ENCODE results near the gene SYT9. TPM values are rescaled to one million over a fixed set of nuclear protein-coding genes. Genes with fewer than 3 reads are reported as not detected.

SYT9 gene
- total and polyA plus RNA-seq, 2 of the 4 experiments (the other 2 are of a cell fraction): not detected

- Histone ChIP-seq H3K4me2 (ENCODE audit: low read depth, low read length) (no peak overlapping the region), H2BK5ac (ENCODE audit: low read depth, low read length, poor library complexity, severe bottlenecking) (no peak overlapping the region), H3K36me3 (ENCODE audit: control insufficient read depth, insufficient read depth, low read length) (no peaks in the 10 kb centered on the region), H3K56ac (ENCODE audit: extremely low read depth, insufficient read depth, low read length) (no peak overlapping the region), H4K8ac (ENCODE audit: low read depth in 2 of 2, low read length in 2 of 2) (no peak overlapping the region), H2BK120ac (ENCODE audit: low read depth, low read length) (no peak overlapping the region), H3K27ac (ENCODE audit: insufficient read depth, low read length) (no peak overlapping the region), H3K4me1 (ENCODE audit: control insufficient read depth, insufficient read depth, low read length) (no peaks in the 10 kb centered on the region), H4K91ac (ENCODE audit: insufficient read depth, low read depth, low read length) (no peak overlapping the region), H3K4me3 (ENCODE audit: insufficient read depth, low read depth, low read length) (no peak overlapping the region), H2BK20ac (ENCODE audit: low read depth, low read length) (no peak overlapping the region), H4K20me1 (ENCODE audit: insufficient read depth, low read length) (no peaks in the 10 kb centered on the region), H3K79me1 (ENCODE audit: low read depth in 1 of 2, low read length in 2 of 2) (no peaks in the 10 kb centered on the region), H2AK9ac (replicated peaks; ENCODE audit: low read depth, low read length, poor library complexity) (no peak overlapping the region), H3K14ac (replicated peaks; ENCODE audit: low read depth, low read length) (no peak overlapping the region), H3K9me3 (ENCODE audit: control insufficient read depth, insufficient read depth, low read length) (no peaks in the 10 kb centered on the region), H2AFZ (replicated peaks; ENCODE audit: low read length, poor library complexity) (no peak overlapping the region), H3K9me1 (ENCODE audit: insufficient read depth, low read length) (no peaks in the 10 kb centered on the region), H4K5ac (ENCODE audit: low read depth, low read length) (no peak overlapping the region), H3K27me3 (ENCODE audit: control insufficient read depth, insufficient read depth, low read length) (no peaks in the 10 kb centered on the region), H3K23ac (ENCODE audit: low read depth, low read length) (no peak overlapping the region), H2AK5ac (ENCODE audit: low read depth, low read length) (no peak overlapping the region), H3K9ac (ENCODE audit: low read depth, low read length) (no peak overlapping the region), H3K18ac (ENCODE audit: low read depth, low read length) (no peak overlapping the region), H2BK15ac (ENCODE audit: low read depth, low read length) (no peak overlapping the region), H3K4ac (ENCODE audit: low read depth, low read length) (no peak overlapping the region)
- ATAC-seq (ENCODE audit: low read depth) (no peak), DNase-seq (no peak)
- dilution Hi-C loops (cut with HindIII; ENCODE audit: low sequenced_read_pairs, unreplicated experiment): no loop called here
- in situ Hi-C loops (cut with MboI; ENCODE audit: low sequenced_read_pairs): no loop called here
- WGBS, 2 experiments (ENCODE audit: extremely low coverage in 2 of 2, insufficient read length in 1 of 2): no CpG with 5 or more reads among the region's 2 CpGs
- no peak for TF ChIP-seq RAD21 (IDR thresholded peaks at IDR 0.05; ENCODE audit: low read length)
- no peak for TF ChIP-seq CTCF (conservative IDR thresholded peaks at IDR 0.05; ENCODE audit: low read depth, low read length)
- TF ChIP-seq RCOR1 (IDR thresholded peaks at IDR 0.05; ENCODE audit: insufficient replicate concordance, low read length): no peak
- no peak for TF ChIP-seq FOS (IDR thresholded peaks at IDR 0.05; ENCODE audit: low read depth, low read length)
- TF ChIP-seq ELK1 (IDR thresholded peaks at IDR 0.05; ENCODE audit: borderline replicate concordance, low read depth, low read length): no peak
- no TSS peak for BruUV-seq (replicated peaks)
- POLR2A ChIA-PET (ENCODE audit: unreplicated experiment): no interaction called here
- intact Hi-C loops (cut with micrococcal nuclease): no loop called here
- CTCF ChIA-PET: no interaction called here
These were observed 39.6 kb downstream of the SYT9 start for GRCh38 chr11:7291100-7291829.
